ENCODE measurements around the gene GPR152. TPM values are rescaled to one million over a fixed set of nuclear protein-coding genes. Genes with fewer than 3 reads are reported as not detected.

The GPR152 gene
- total and polyA plus RNA-seq, 2 of the 8 experiments (the other 6 are each of a cell fraction or from before 2014, with no cell fraction given), result not detected

- TF ChIP-seq PHF8 (conservative IDR thresholded peaks at IDR 0.05; ENCODE audit: low read depth, low read length) (no peak), MAFK (IDR thresholded peaks at IDR 0.05; ENCODE audit: low read depth, low read length) (no peak), POLR2A (IDR thresholded peaks at IDR 0.05; ENCODE audit: control extremely low read depth in 1 of 2, low read depth in 2 of 2, low read length in 2 of 2) (no peak), RNF2 (IDR thresholded peaks at IDR 0.05; ENCODE audit: borderline replicate concordance, low read depth, low read length, missing control alignments, poor library complexity, severe bottlenecking) (no peak), ZNF274 (IDR thresholded peaks at IDR 0.05; ENCODE audit: borderline replicate concordance, extremely low read depth, low read length) (no peak), TAF1 (IDR thresholded peaks at IDR 0.05; ENCODE audit: low read depth, low read length) (no peak), KDM1A (IDR thresholded peaks at IDR 0.05; ENCODE audit: borderline replicate concordance, low read length) (no peak)
Measured at GRCh38 chr11:67484847-67485311, 32.4 kb upstream of the GPR152 start (continued).

Data from H1 (cell line).